Measurements from ENCODE around the gene PDK1.
"Not testable (repeated sequence)": the region's sequence is repeated elsewhere in the genome, so short reads cannot be mapped to it uniquely, and the experiment has no call there.

DNA sequence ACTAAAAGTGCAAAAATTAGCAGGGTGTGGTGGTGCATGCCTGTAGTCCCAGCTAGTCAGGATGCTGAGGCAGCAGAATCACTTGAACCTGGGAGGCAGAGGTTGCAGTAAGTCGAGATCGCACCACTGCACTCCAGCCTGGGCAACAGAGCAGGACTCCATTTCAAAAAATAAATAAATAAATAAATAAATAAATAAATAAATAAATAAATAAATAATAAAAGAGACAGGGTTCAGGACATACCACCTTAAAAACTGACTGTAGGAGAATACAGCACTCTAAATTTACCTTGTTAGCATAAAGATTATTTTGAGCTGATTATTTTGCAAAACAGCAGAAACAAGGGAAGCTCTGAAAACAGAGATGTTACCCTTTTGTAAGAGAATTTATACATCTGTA lies 23.4 kb upstream of the PDK1 start:
- TF ChIP-seq, protein P1, sequence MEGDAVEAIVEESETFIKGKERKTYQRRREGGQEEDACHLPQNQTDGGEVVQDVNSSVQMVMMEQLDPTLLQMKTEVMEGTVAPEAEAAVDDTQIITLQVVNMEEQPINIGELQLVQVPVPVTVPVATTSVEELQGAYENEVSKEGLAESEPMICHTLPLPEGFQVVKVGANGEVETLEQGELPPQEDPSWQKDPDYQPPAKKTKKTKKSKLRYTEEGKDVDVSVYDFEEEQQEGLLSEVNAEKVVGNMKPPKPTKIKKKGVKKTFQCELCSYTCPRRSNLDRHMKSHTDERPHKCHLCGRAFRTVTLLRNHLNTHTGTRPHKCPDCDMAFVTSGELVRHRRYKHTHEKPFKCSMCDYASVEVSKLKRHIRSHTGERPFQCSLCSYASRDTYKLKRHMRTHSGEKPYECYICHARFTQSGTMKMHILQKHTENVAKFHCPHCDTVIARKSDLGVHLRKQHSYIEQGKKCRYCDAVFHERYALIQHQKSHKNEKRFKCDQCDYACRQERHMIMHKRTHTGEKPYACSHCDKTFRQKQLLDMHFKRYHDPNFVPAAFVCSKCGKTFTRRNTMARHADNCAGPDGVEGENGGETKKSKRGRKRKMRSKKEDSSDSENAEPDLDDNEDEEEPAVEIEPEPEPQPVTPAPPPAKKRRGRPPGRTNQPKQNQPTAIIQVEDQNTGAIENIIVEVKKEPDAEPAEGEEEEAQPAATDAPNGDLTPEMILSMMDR (IDR thresholded peaks at IDR 0.05), result not testable (repeated sequence)
- not testable (repeated sequence) for TF ChIP-seq POLR2A (IDR thresholded peaks at IDR 0.05)

Data from thyroid gland (tissue), 4 donors.